Sigmoid colon (tissue), 4 donors: ENCODE data around the gene PPP1R37.
"Not testable (repeated sequence)": the region's sequence is repeated elsewhere in the genome, so short reads cannot be mapped to it uniquely, and the experiment has no call there.

Source experiments
- CTCF ChIP-seq, 4 experiments: fragments of 450-650 bp in 3 of 4; fragments of 200-600 bp in 1 of 4; IDR thresholded peaks; one replicate each; pipeline ENCODE4 v1.5.1; 2016 to 2019; ENCODE audit warnings: antibody characterized with exemption in 4 of 4, mild to moderate bottlenecking in 3 of 4, moderate library complexity in 2 of 4
- POLR2AphosphoS5 ChIP-seq, 4 donors: sonication (generic); formaldehyde crosslinking; IDR thresholded peaks; one replicate each; pipeline ENCODE4 v1.6.1; 2017; ENCODE audit warnings: antibody characterized with exemption in 4 of 4

- TF ChIP-seq CTCF, POLR2AphosphoS5 (IDR thresholded peaks at IDR 0.05): not testable (repeated sequence)
Observed at GRCh38 chr19:45106363-45106762, 13.4 kb downstream of the PPP1R37 start.
